Astrocyte (in vitro differentiated cells and primary cell): ENCODE measurements around the gene WFDC5.

Source experiments
- CTCF ChIP-seq: IDR thresholded peaks from 2 replicates; pipeline ENCODE4 v1.5.1; 2011; ENCODE audit warnings: low read depth, mild to moderate bottlenecking, inconsistent platforms, low read length, moderate library complexity; ENCODE audit not compliant: insufficient read depth
- EZH2 ChIP-seq: IDR thresholded peaks from 2 replicates; pipeline ENCODE4 v1.6.1; 2012; ENCODE audit warnings: mild to moderate bottlenecking, low read length, inconsistent platforms; ENCODE audit not compliant: insufficient read depth

- TF ChIP-seq CTCF (peak; percentile 29), EZH2 (no peak)
Measured at GRCh38 chr20:45138561-45139300, 23.8 kb upstream of the WFDC5 start.
